GM12872 (cell line): Measurements from ENCODE around the gene DGKZ.

Source experiments
- TF ChIP-seq, protein P1 (sequence below): IDR thresholded peaks from 3 replicates; pipeline ENCODE4 v1.5.1; 2011; ENCODE audit warnings: low read depth, mild to moderate bottlenecking, low read length, moderate library complexity; ENCODE audit not compliant: insufficient read depth

DGKZ gene

DNA sequence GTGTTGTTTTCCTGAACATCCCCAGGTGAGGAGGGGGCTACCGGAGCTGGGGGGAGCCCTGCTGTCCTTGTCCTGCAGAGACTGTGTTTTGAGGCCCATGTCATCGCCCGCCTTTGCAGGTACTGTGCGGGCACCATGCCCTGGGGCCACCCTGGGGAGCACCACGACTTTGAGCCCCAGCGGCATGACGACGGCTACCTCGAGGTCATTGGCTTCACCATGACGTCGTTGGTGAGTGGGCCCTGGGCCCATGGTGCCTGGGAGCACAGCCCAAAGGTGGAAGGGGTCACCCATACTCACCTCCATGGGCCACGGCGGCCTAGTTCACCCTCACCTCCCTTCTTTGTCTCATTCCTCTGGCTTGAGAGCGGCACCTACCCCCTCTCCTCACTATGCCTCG is 27.6 kb downstream of the DGKZ start:
- TF ChIP-seq, protein P1, sequence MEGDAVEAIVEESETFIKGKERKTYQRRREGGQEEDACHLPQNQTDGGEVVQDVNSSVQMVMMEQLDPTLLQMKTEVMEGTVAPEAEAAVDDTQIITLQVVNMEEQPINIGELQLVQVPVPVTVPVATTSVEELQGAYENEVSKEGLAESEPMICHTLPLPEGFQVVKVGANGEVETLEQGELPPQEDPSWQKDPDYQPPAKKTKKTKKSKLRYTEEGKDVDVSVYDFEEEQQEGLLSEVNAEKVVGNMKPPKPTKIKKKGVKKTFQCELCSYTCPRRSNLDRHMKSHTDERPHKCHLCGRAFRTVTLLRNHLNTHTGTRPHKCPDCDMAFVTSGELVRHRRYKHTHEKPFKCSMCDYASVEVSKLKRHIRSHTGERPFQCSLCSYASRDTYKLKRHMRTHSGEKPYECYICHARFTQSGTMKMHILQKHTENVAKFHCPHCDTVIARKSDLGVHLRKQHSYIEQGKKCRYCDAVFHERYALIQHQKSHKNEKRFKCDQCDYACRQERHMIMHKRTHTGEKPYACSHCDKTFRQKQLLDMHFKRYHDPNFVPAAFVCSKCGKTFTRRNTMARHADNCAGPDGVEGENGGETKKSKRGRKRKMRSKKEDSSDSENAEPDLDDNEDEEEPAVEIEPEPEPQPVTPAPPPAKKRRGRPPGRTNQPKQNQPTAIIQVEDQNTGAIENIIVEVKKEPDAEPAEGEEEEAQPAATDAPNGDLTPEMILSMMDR, result no peak

DNA sequence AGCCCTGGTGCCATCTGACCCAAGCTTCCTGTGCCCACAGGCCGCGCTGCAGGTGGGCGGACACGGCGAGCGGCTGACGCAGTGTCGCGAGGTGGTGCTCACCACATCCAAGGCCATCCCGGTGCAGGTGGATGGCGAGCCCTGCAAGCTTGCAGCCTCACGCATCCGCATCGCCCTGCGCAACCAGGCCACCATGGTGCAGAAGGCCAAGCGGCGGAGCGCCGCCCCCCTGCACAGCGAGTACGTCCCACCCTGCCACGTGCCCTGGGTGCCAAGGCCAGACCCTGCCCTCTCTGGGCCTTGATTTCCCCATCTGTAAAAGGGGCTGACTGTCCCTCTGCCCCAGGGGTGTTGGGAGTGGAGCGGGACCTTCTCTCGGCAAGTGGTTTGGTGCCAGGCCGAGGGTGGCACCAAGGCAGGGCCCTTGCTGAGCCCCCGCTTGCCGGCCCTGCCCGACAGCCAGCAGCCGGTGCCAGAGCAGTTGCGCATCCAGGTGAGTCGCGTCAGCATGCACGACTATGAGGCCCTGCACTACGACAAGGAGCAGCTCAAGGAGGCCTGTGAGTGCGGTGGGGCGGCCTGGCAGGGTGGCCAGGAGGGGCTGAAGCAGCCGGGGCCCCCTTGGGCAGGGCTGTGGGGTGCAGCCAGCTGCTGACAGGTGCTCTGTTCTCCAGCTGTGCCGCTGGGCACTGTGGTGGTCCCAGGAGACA is 28.3 kb downstream of the DGKZ start:
- TF ChIP-seq, protein P1, result no peak

DNA sequence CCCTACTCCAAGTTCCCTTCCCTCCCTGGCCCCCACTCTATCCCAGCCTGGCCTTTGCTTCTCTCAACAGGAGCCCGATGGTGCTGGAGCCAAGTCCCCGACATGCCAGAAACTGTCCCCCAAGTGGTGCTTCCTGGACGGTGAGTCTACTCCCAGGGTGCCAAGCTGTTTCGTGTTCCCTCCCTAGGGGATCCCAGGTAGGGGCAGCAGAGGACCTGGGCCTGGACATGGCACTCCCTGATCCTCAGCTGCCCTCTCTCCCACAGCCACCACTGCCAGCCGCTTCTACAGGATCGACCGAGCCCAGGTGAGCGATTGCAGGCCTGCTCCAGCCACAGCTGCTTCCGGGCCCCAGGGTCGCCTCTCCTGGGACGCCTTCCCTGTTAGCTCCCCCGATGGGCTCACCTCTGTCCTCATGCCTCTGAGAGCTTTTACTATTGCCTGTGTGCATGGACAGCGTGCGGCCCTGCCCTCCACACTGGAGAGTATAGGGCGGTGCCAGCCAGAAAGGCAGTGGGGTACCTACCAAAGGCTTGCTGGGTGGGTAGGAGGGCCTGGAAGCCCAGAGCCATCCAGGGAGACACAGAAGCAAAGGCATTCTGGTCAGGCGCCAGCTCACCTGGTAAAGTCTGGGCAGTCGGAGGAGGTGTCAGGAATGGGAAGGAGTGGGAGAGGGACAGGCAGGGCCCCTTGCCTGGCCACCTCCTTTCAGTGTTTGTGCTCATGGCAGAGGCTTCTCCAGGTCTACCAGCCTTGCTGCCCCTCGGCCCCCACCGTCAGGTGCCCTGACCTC is 29.2 kb downstream of the DGKZ start:
- TF ChIP-seq, protein P1, result no peak

DNA sequence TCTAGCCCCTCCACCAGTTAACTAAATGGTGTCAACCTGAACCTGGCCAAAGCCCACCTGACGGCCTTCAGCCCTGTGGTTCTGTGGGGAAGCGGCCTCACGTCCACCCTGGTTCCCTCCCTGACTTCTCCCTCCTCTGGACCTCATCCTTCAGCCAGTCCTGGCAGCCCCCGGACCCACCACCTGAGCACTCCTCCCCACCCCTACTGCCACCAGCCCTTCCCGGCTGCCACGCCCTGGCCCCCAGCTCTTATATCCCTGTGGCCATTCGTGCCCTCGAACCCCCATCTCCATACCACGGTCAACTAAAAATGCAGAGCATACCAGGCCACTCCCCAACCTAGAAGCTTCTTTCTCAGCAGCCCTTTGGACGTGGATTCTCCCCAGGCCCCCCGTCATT is 30.0 kb downstream of the DGKZ start:
- TF ChIP-seq, protein P1, result no peak

GRCh38 chr11:46377831-46378230 is 30.6 kb downstream of the DGKZ start:
- TF ChIP-seq, protein P1, result no peak

- TF ChIP-seq, protein P1, result no peak
Observed at GRCh38 chr11:46378296-46378695, 31.0 kb downstream of the DGKZ start.

- TF ChIP-seq, protein P1, result no peak
Observed at GRCh38 chr11:46378811-46379481, 31.7 kb downstream of the DGKZ start.
